ENCODE results near the gene HOXA10. TPM values are rescaled to one million over a fixed set of nuclear protein-coding genes. Genes with fewer than 3 reads are reported as not detected.

Gene HOXA10
- polyA plus RNA-seq, 3 donors, result 0.09 to 3.2 (median 0.33) TPM

- peaks cover 12 to 27% of the 10 kb centered on the region in 2 donors for H3K36me3 Mint-ChIP-seq
- no peak for DNase-seq
- 72% methylated on average over 7 of the region's 10 CpGs for WGBS (ENCODE audit: insufficient coverage)
- Histone ChIP-seq H3K36me3 (replicated peaks in 1 of 2; ENCODE audit: control insufficient read depth in 1 of 2, insufficient read depth in 2 of 2, low read length in 2 of 2) (no peaks in the 10 kb centered on the region), H3K9ac (ENCODE audit: insufficient read depth, low read length, poor library complexity, severe bottlenecking) (no peak overlapping the region), H3K27ac (ENCODE audit: low read depth in 1 of 2, low read length in 2 of 2) (no peak overlapping the region), H3K4me3 (replicated peaks in 1 of 3; ENCODE audit: low read depth in 2 of 3, low read length in 3 of 3) (no peak overlapping the region), H3K4me2 (replicated peaks; ENCODE audit: extremely low read depth, low read length, poor library complexity, severe bottlenecking) (peak overlapping the region; percentile 36), H3K27me3 (ENCODE audit: control insufficient read depth in 2 of 2, insufficient read depth in 2 of 2, low read length in 2 of 2) (peaks cover 94 to 100% of the 10 kb centered on the region in 2 donors), H3K79me2 (ENCODE audit: insufficient read depth, low read length) (no peaks in the 10 kb centered on the region), H4K20me1 (ENCODE audit: insufficient read depth, low read length) (no peaks in the 10 kb centered on the region), H2AFZ (ENCODE audit: insufficient read depth, low read depth, low read length, poor library complexity, severe bottlenecking) (no peak overlapping the region), H3K4me1 (ENCODE audit: control insufficient read depth in 1 of 2, insufficient read depth in 2 of 2, low read length in 2 of 2) (peaks cover 57 to 60% of the 10 kb centered on the region in 2 donors), H3K9me3 (replicated peaks in 1 of 2; ENCODE audit: control insufficient read depth in 1 of 2, insufficient read depth in 1 of 2, low read length in 2 of 2) (peaks cover 4 to 71% of the 10 kb centered on the region in 2 donors)
- intact Hi-C loops (cut with micrococcal nuclease), result loop anchor here (5.0 kb wide), 2 partner anchors 33 to 1292 kb away; partner anchors contain the start of gene HOXA11 (in 2 of the 2)
- H3K4me1 Mint-ChIP-seq, result peaks cover 68% of the 10 kb centered on the region
- H3K27me3 Mint-ChIP-seq (ENCODE audit: low read depth in 3 of 3), result peaks cover 93 to 100% (median 100%) of the 10 kb centered on the region in 3 donors
- no peak overlapping the region for H3K27ac Mint-ChIP-seq
- H3K4me3 Mint-ChIP-seq, result peak overlapping the region in 1 of 2 donors; percentile 93
- TF ChIP-seq CTCF (IDR thresholded peaks at IDR 0.05), result no peak
- peaks cover 0 to 68% (median 28%) of the 10 kb centered on the region in 7 donors for H3K9me3 Mint-ChIP-seq
These were observed 19.8 kb downstream of the HOXA10 start for GRCh38 chr7:27154369-27154768.

GRCh38 chr7:27153526-27153925 is 20.6 kb downstream of the HOXA10 start:
- H3K36me3 ChIP-seq (replicated peaks in 1 of 2; ENCODE audit: control insufficient read depth in 1 of 2, insufficient read depth in 2 of 2, low read length in 2 of 2), result no peaks in the 10 kb centered on the region
- H3K36me3 Mint-ChIP-seq, result peaks cover 12 to 28% of the 10 kb centered on the region in 2 donors
- 73% methylated on average over 2 of the region's 3 CpGs for WGBS (ENCODE audit: insufficient coverage)
- intact Hi-C loops (cut with micrococcal nuclease), result loop anchor here (2.0 to 5.0 kb wide), 3 partner anchors 15 to 1291 kb away; partner anchors contain the start of gene HOXA11 (in 2 of the 2)
- no peak for TF ChIP-seq CTCF (IDR thresholded peaks at IDR 0.05)
- no peak overlapping the region for H2AFZ ChIP-seq (ENCODE audit: insufficient read depth, low read depth, low read length, poor library complexity, severe bottlenecking)
- H3K9ac ChIP-seq (ENCODE audit: insufficient read depth, low read length, poor library complexity, severe bottlenecking), result no peak overlapping the region
- H3K9me3 Mint-ChIP-seq, result peaks cover 0 to 68% (median 28%) of the 10 kb centered on the region in 7 donors
- H4K20me1 ChIP-seq (ENCODE audit: insufficient read depth, low read length), result no peaks in the 10 kb centered on the region
- peaks cover 94 to 100% of the 10 kb centered on the region in 2 donors for H3K27me3 ChIP-seq (ENCODE audit: control insufficient read depth in 2 of 2, insufficient read depth in 2 of 2, low read length in 2 of 2)
- peaks cover 53 to 59% of the 10 kb centered on the region in 2 donors for H3K4me1 ChIP-seq (ENCODE audit: control insufficient read depth in 1 of 2, insufficient read depth in 2 of 2, low read length in 2 of 2)
- no peak overlapping the region for H3K27ac Mint-ChIP-seq
- no peak overlapping the region for H3K27ac ChIP-seq (ENCODE audit: low read depth in 1 of 2, low read length in 2 of 2)
- peaks cover 65% of the 10 kb centered on the region for H3K4me1 Mint-ChIP-seq
- peaks cover 93 to 100% (median 100%) of the 10 kb centered on the region in 3 donors for H3K27me3 Mint-ChIP-seq (ENCODE audit: low read depth in 3 of 3)
- DNase-seq, result no peak
- H3K4me3 Mint-ChIP-seq, result peak overlapping the region in 1 of 2 donors; percentile 93
- no peaks in the 10 kb centered on the region for H3K79me2 ChIP-seq (ENCODE audit: insufficient read depth, low read length)
- peaks cover 4 to 67% of the 10 kb centered on the region in 2 donors for H3K9me3 ChIP-seq (replicated peaks in 1 of 2; ENCODE audit: control insufficient read depth in 1 of 2, insufficient read depth in 1 of 2, low read length in 2 of 2)
- H3K4me2 ChIP-seq (replicated peaks; ENCODE audit: extremely low read depth, low read length, poor library complexity, severe bottlenecking), result no peak overlapping the region
- H3K4me3 ChIP-seq (replicated peaks in 1 of 3; ENCODE audit: low read depth in 2 of 3, low read length in 3 of 3), result no peak overlapping the region

All from CD14-positive monocyte (primary cell).